Liver (tissue), 9 donors: Measurements from ENCODE around the gene RPL10. TPM values are rescaled to one million over a fixed set of nuclear protein-coding genes. Genes with fewer than 3 reads are reported as not detected.

Source experiments
- DNase-seq: peaks from one replicate; pipeline ENCODE4 v3.0.0-alpha.2; 2017; ENCODE audit warnings: low spot score
- H3K27ac ChIP-seq, 2 donors: one replicate each; pipeline ENCODE4 v1.7.0; 2013; ENCODE audit warnings: inconsistent platforms in 2 of 2, low read length in 2 of 2, control low read depth in 1 of 2, low read depth in 1 of 2, mild to moderate bottlenecking in 1 of 2
- H3K27me3 ChIP-seq, 4 donors: one replicate each; pipeline versions ENCODE4 v1.6.1 to v1.7.0; 2013; ENCODE audit warnings: low read length in 3 of 4, inconsistent platforms in 1 of 4, mild to moderate bottlenecking in 1 of 4, moderate library complexity in 1 of 4; ENCODE audit not compliant: control insufficient read depth in 4 of 4, insufficient read depth in 4 of 4
- H3K36me3 ChIP-seq, 4 donors: one replicate each; pipeline versions ENCODE4 v1.6.1 to v1.7.0; 2013; ENCODE audit warnings: low read length in 3 of 4, mild to moderate bottlenecking in 3 of 4, low read depth in 1 of 4, moderate library complexity in 1 of 4; ENCODE audit not compliant: control insufficient read depth in 4 of 4, insufficient read depth in 3 of 4
- H3K4me1 ChIP-seq, 4 donors: one replicate each; pipeline versions ENCODE4 v1.6.1 to v1.7.0; 2013; ENCODE audit warnings: low read length in 3 of 4, mild to moderate bottlenecking in 3 of 4, moderate library complexity in 1 of 4; ENCODE audit not compliant: control insufficient read depth in 4 of 4, insufficient read depth in 4 of 4
- H3K4me3 ChIP-seq, 3 donors: one replicate each; pipeline versions ENCODE4 v1.6.1 to v1.7.0; 2013; ENCODE audit warnings: low read length in 3 of 3, control low read depth in 1 of 3, low read depth in 1 of 3, mild to moderate bottlenecking in 1 of 3
- H3K9ac ChIP-seq, 2 donors: one replicate each; pipeline ENCODE4 v1.7.0; 2013; ENCODE audit warnings: low read length in 2 of 2, mild to moderate bottlenecking in 2 of 2, moderate library complexity in 2 of 2, control low read depth in 1 of 2, low read depth in 1 of 2
- H3K9me3 ChIP-seq, 4 donors: one replicate each; pipeline versions ENCODE4 v1.6.1 to v1.7.0; 2013; ENCODE audit warnings: low read length in 3 of 4; ENCODE audit not compliant: control insufficient read depth in 4 of 4
- EGR1 ChIP-seq, 2 donors: IDR thresholded peaks; 2 replicates each; pipeline ENCODE4 v1.6.1; 2016 to 2018; ENCODE audit warnings: antibody characterized with exemption in 2 of 2, low read depth in 2 of 2
- FOXA1 ChIP-seq: IDR thresholded peaks from 2 replicates; pipeline ENCODE4 v1.6.1; 2016; ENCODE audit warnings: antibody characterized with exemption
- FOXA2 ChIP-seq: IDR thresholded peaks from 2 replicates; pipeline ENCODE4 v1.6.1; 2016; ENCODE audit warnings: antibody characterized with exemption
- GABPA ChIP-seq, 2 donors: IDR thresholded peaks in 1 of 2; conservative IDR thresholded peaks in 1 of 2; 2 replicates each; pipeline ENCODE4 v1.6.1; 2016; ENCODE audit warnings: antibody characterized with exemption in 2 of 2, mild to moderate bottlenecking in 1 of 2, moderate library complexity in 1 of 2
- HNF4A ChIP-seq, 2 donors: conservative IDR thresholded peaks; 2 replicates each; pipeline ENCODE4 v1.6.1; 2016; ENCODE audit warnings: antibody characterized with exemption in 2 of 2, mild to moderate bottlenecking in 2 of 2
- HNF4G ChIP-seq: IDR thresholded peaks from 2 replicates; pipeline ENCODE4 v1.6.1; 2016; ENCODE audit warnings: antibody characterized with exemption
- JUND ChIP-seq, 2 donors: IDR thresholded peaks; 2 replicates each; pipeline ENCODE4 v1.6.1; 2016; ENCODE audit warnings: antibody characterized with exemption in 2 of 2
- MAX ChIP-seq: IDR thresholded peaks from 2 replicates; pipeline ENCODE4 v1.6.1; 2016; ENCODE audit warnings: antibody characterized with exemption
- NR2F2 ChIP-seq: IDR thresholded peaks from 2 replicates; pipeline ENCODE4 v1.6.1; 2016; ENCODE audit warnings: antibody characterized with exemption
- RAD21 ChIP-seq, 2 donors: IDR thresholded peaks; 2 replicates each; pipeline ENCODE4 v1.6.1; 2016; ENCODE audit warnings: antibody characterized with exemption in 2 of 2, mild to moderate bottlenecking in 2 of 2
- REST ChIP-seq: IDR thresholded peaks from 2 replicates; pipeline ENCODE4 v1.6.1; 2016; ENCODE audit warnings: antibody characterized with exemption, mild to moderate bottlenecking
- RXRA ChIP-seq, 2 donors: IDR thresholded peaks; 2 replicates each; pipeline ENCODE4 v1.6.1; 2017 to 2018; ENCODE audit warnings: antibody characterized with exemption in 2 of 2, mild to moderate bottlenecking in 1 of 2
- SP1 ChIP-seq: IDR thresholded peaks from 2 replicates; pipeline ENCODE4 v1.6.1; 2018; ENCODE audit warnings: antibody characterized with exemption, mild to moderate bottlenecking
- TAF1 ChIP-seq: conservative IDR thresholded peaks from 2 replicates; pipeline ENCODE4 v1.6.1; 2016; ENCODE audit warnings: antibody characterized with exemption, mild to moderate bottlenecking
- YY1 ChIP-seq: IDR thresholded peaks from 2 replicates; pipeline ENCODE4 v1.6.1; 2016; ENCODE audit warnings: antibody characterized with exemption, mild to moderate bottlenecking
- WGBS: extraction: QIAGEN DNeasy Blood & Tissue Kit; methylation state at CpG from one replicate; pipeline ENCODE4 v1.1.7; 2013; 5-methylcytosine and 5-hydroxymethylcytosine counted together
- polyA plus RNA-seq, 2 donors: library from polyadenylated mRNA; stranded (reverse) in 1 of 2; unstranded in 1 of 2; fragments of 200-250 nt in 1 of 2; fragments of >200 nt in 1 of 2; fragmentation: Nextera tagmentation in 1 of 2; extraction: Ambion mirVana in 1 of 2; gene quantifications; one replicate each; pipeline versions ENCODE4 v1.2.1 to v1.2.3, GENCODE V29; 2013 to 2015
- total RNA-seq, 2 donors: library from RNA; depleted of rRNA; stranded (reverse); fragments of >200 nt; gene quantifications; one replicate each; pipeline ENCODE4 v1.2.3, GENCODE V29; 2014
- TF ChIP-seq, protein P1 (sequence below): fragments of 150-350 bp; IDR thresholded peaks from 2 replicates; pipeline ENCODE4 v1.5.1; 2017; ENCODE audit warnings: improper control_type of control experiment, low read depth, low read length; ENCODE audit not compliant: missing input control
- TF ChIP-seq, protein P2 (sequence below): IDR thresholded peaks from 2 replicates; pipeline ENCODE4 v1.6.1; 2016; ENCODE audit warnings: antibody characterized with exemption
- TF ChIP-seq, protein P3 (sequence below): IDR thresholded peaks from 2 replicates; pipeline ENCODE4 v1.6.1; 2016; ENCODE audit warnings: antibody characterized with exemption
- donor health status: healthy.
- donor health status: healthy.
- donor health status: healthy.
- donor health status: healthy.
- donor health status: healthy.

The RPL10 gene
- total and polyA plus RNA-seq, 4 donors: 446 to 1,644 (median 1,423) TPM

DNA sequence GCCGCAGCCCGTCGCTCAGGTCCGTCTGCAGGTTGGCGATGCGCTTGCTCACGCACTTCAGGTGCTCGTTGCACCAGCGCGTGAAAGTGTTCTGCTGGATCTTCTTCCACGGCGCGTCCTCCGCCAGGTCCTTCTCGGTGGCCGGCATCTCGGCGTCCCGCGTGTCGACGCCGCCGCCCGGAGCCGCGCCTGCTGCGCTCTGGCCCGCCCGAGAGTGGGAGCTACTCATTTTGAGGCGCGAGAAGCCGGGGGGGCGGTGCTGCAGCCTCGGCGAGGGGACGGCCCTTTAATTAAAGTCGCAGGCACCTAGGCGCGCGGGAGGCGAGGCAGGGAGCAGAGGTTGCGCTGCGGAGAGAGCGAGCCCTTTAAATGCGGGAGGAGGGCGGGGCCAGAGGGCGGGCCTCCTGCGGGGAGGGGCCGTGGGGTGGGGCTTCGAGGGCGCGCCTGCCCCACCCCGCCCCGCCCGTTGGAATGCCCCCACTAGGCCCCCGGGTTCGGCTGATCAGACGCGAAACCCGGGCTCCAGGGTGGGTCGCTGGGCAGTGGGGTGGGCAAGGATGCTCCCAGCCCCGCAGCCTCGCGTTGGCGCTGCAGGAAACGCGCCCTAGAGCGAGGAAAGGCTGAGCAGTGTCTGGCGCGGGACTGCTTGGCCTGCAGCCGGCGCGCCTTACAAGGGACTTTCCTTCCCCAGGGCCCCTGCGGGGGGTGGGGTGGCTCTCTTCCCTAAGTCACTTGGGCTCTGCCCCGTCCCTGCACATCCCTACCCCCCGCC, 27.0 kb upstream of the RPL10 start:
- Histone ChIP-seq H3K27ac (peak overlapping the region; percentile 59 to 69), H3K36me3 (no peaks in the 10 kb centered on the region), H3K4me3 (peak overlapping the region; percentile 41 to 71 (median 69)), H3K9ac (no peak overlapping the region), H3K27me3 (no peaks in the 10 kb centered on the region), H3K4me1 (peaks cover 10 to 30% (median 17%) of the 10 kb centered on the region in 4 donors), H3K9me3 (no peaks in the 10 kb centered on the region)
- WGBS: under 1% methylated on average over 77 of the region's 77 CpGs
- DNase-seq: peak; percentile 76
- TF ChIP-seq, protein P1, sequence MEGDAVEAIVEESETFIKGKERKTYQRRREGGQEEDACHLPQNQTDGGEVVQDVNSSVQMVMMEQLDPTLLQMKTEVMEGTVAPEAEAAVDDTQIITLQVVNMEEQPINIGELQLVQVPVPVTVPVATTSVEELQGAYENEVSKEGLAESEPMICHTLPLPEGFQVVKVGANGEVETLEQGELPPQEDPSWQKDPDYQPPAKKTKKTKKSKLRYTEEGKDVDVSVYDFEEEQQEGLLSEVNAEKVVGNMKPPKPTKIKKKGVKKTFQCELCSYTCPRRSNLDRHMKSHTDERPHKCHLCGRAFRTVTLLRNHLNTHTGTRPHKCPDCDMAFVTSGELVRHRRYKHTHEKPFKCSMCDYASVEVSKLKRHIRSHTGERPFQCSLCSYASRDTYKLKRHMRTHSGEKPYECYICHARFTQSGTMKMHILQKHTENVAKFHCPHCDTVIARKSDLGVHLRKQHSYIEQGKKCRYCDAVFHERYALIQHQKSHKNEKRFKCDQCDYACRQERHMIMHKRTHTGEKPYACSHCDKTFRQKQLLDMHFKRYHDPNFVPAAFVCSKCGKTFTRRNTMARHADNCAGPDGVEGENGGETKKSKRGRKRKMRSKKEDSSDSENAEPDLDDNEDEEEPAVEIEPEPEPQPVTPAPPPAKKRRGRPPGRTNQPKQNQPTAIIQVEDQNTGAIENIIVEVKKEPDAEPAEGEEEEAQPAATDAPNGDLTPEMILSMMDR: no peak
- no peak for TF ChIP-seq NR2F2
- TF ChIP-seq MAX: peak; percentile 98
- TF ChIP-seq TAF1: peak; percentile 30
- TF ChIP-seq RAD21 (IDR thresholded peaks at IDR 0.05): peak in 1 of 2 donors; percentile 6
- peak in 1 of 2 donors; percentile 18 for TF ChIP-seq EGR1 (IDR thresholded peaks at IDR 0.05; ENCODE audit: low read depth in 2 of 2)
- no peak for TF ChIP-seq RXRA (IDR thresholded peaks at IDR 0.05)
- TF ChIP-seq, protein P2, sequence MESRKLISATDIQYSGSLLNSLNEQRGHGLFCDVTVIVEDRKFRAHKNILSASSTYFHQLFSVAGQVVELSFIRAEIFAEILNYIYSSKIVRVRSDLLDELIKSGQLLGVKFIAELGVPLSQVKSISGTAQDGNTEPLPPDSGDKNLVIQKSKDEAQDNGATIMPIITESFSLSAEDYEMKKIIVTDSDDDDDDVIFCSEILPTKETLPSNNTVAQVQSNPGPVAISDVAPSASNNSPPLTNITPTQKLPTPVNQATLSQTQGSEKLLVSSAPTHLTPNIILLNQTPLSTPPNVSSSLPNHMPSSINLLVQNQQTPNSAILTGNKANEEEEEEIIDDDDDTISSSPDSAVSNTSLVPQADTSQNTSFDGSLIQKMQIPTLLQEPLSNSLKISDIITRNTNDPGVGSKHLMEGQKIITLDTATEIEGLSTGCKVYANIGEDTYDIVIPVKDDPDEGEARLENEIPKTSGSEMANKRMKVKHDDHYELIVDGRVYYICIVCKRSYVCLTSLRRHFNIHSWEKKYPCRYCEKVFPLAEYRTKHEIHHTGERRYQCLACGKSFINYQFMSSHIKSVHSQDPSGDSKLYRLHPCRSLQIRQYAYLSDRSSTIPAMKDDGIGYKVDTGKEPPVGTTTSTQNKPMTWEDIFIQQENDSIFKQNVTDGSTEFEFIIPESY: no peak
- TF ChIP-seq FOXA1: no peak
- TF ChIP-seq JUND (IDR thresholded peaks at IDR 0.05): no peak
- no peak for TF ChIP-seq HNF4G
- no peak for TF ChIP-seq GABPA (IDR thresholded peaks at IDR 0.05 in 1 of 2, conservative IDR thresholded peaks at IDR 0.05 in 1 of 2)
- peak; percentile 61 for TF ChIP-seq YY1
- TF ChIP-seq, protein P3, sequence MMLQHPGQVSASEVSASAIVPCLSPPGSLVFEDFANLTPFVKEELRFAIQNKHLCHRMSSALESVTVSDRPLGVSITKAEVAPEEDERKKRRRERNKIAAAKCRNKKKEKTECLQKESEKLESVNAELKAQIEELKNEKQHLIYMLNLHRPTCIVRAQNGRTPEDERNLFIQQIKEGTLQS: no peak
- peak; percentile 32 for TF ChIP-seq REST
- TF ChIP-seq SP1: peak; percentile 25
- TF ChIP-seq FOXA2: no peak
- TF ChIP-seq HNF4A (conservative IDR thresholded peaks at IDR 0.05): no peak
